HepG2 (cell line): ENCODE data around the gene UBP1. TPM values are rescaled to one million over a fixed set of nuclear protein-coding genes. Genes with fewer than 3 reads are reported as not detected.

ENCODE experiments used
- ARID3A ChIP-seq: IDR thresholded peaks from 2 replicates; pipeline ENCODE4 v1.6.1; 2012; ENCODE audit warnings: low read depth, low read length, improper control_type of control experiment
- ATF7-NPFF ChIP-seq: sonication (generic); formaldehyde crosslinking; IDR thresholded peaks from 2 replicates; pipeline ENCODE4 v1.8.1; 2023; ENCODE audit warnings: mild to moderate bottlenecking, low read depth, missing genetic modification reagents, moderate library complexity
- CREB3 ChIP-seq: sonication (generic); formaldehyde crosslinking; IDR thresholded peaks from 2 replicates; pipeline ENCODE4 v1.5.0; 2020; ENCODE audit warnings: missing genetic modification reagents
- DRAP1 ChIP-seq: IDR thresholded peaks from 2 replicates; pipeline ENCODE4 v1.6.1; 2016; ENCODE audit warnings: missing genetic modification reagents, missing compliant biosample characterization
- FLYWCH1 ChIP-seq: sonication (generic); formaldehyde crosslinking; IDR thresholded peaks from 2 replicates; pipeline ENCODE4 v1.8.1; 2023; ENCODE audit warnings: mild to moderate bottlenecking, missing genetic modification reagents
- FOXA3 ChIP-seq: IDR thresholded peaks from 2 replicates; pipeline ENCODE4 v1.6.1; 2016; ENCODE audit warnings: missing genetic modification reagents, missing compliant biosample characterization
- GFI1 ChIP-seq: sonication (generic); formaldehyde crosslinking; IDR thresholded peaks from 2 replicates; pipeline ENCODE4 v1.5.0; 2020; ENCODE audit warnings: missing genetic modification reagents, mild to moderate bottlenecking, borderline replicate concordance
- GMEB2 ChIP-seq: IDR thresholded peaks from 2 replicates; pipeline ENCODE4 v1.6.1; 2016; ENCODE audit warnings: missing biosample characterization, missing genetic modification reagents, low read depth
- GTF2F1 ChIP-seq: fragments of 150-350 bp; IDR thresholded peaks from 2 replicates; pipeline ENCODE4 v1.6.1; 2014; ENCODE audit warnings: low read length
- MEIS1 ChIP-seq: sonication (generic); formaldehyde crosslinking; IDR thresholded peaks from 2 replicates; pipeline ENCODE4 v1.9.0; 2021; ENCODE audit warnings: mild to moderate bottlenecking, missing genetic modification reagents, moderate library complexity, borderline replicate concordance
- MLLT10 ChIP-seq: sonication (generic); formaldehyde crosslinking; IDR thresholded peaks from 2 replicates; pipeline ENCODE4 v1.4.0; 2020; ENCODE audit warnings: missing genetic modification reagents
- ZBTB10 ChIP-seq: sonication (generic); formaldehyde crosslinking; IDR thresholded peaks from 2 replicates; pipeline ENCODE4 v1.4.0; 2020; ENCODE audit warnings: missing genetic modification reagents, borderline replicate concordance
- ZNF205 ChIP-seq: IDR thresholded peaks from 2 replicates; pipeline ENCODE4 v1.6.1; 2018; ENCODE audit warnings: missing biosample characterization, missing genetic modification reagents
- ZNF333 ChIP-seq: sonication (generic); formaldehyde crosslinking; IDR thresholded peaks from 2 replicates; pipeline ENCODE4 v1.4.0; 2020; ENCODE audit warnings: mild to moderate bottlenecking, missing genetic modification reagents, borderline replicate concordance
- ZNF569 ChIP-seq: sonication (generic); formaldehyde crosslinking; IDR thresholded peaks from 2 replicates; pipeline ENCODE4 v1.5.0; 2020; ENCODE audit warnings: mild to moderate bottlenecking, missing genetic modification reagents, moderate library complexity, borderline replicate concordance
- ZNF691 ChIP-seq: sonication (generic); formaldehyde crosslinking; IDR thresholded peaks from 2 replicates; pipeline ENCODE4 v1.4.0; 2020; ENCODE audit warnings: missing genetic modification reagents, low read depth, mild to moderate bottlenecking, borderline replicate concordance
- ZNF777 ChIP-seq: sonication (generic); formaldehyde crosslinking; IDR thresholded peaks from 2 replicates; pipeline ENCODE4 v1.4.0; 2020; ENCODE audit warnings: missing genetic modification reagents
- ZSCAN12 ChIP-seq: sonication (generic); formaldehyde crosslinking; IDR thresholded peaks from 2 replicates; pipeline ENCODE4 v1.9.0; 2021; ENCODE audit warnings: mild to moderate bottlenecking, missing genetic modification reagents
- polyA plus RNA-seq, 8 experiments: library from polyadenylated mRNA; depleted of rRNA in 3 of 8; stranded (reverse) in 7 of 8; unstranded in 1 of 8; fragments of >200 nt; fragmentation: Illumina TruSeq in 4 of 8; extraction: Trizol in 4 of 8; gene quantifications; 2 replicates each; pipeline versions ENCODE4 v1.2.1 to v1.2.3, GENCODE V29; 2011 to 2016; ENCODE audit warnings: low read depth in 4 of 8, missing spikeins in 1 of 8, mixed read lengths in 1 of 8; ENCODE audit not compliant: insufficient read depth in 1 of 8
- total RNA-seq, 5 experiments: library from RNA; depleted of rRNA; stranded (reverse); fragments of >200 nt; fragmentation: Illumina TruSeq; extraction: Trizol; gene quantifications; 2 replicates each; pipeline ENCODE4 v1.2.3, GENCODE V29; 2016; ENCODE audit warnings: low read depth in 1 of 5

Gene UBP1
- total and polyA plus RNA-seq, 2 of the 13 experiments (the other 11 are each of a cell fraction or from before 2014, with no cell fraction given) = 48.3 to 79.9 TPM

- no peak; the same call in 1 of the 2 replicates for TF ChIP-seq ARID3A
- no peak for TF ChIP-seq MLLT10 (CRISPR knock-in tag)
- TF ChIP-seq GMEB2 (CRISPR knock-in tag) = 0 out of 2 replicates have a peak, but pooled peaks have one; percentile 20
- TF ChIP-seq FLYWCH1 (CRISPR knock-in tag) = no peak; the same call in 1 of the 2 replicates
- no peak; the same call in 1 of the 2 replicates for TF ChIP-seq ATF7-NPFF (CRISPR knock-in tag)
- TF ChIP-seq DRAP1 (CRISPR knock-in tag) = peak; percentile 42; the same call in 1 of the 2 replicates
- TF ChIP-seq GFI1 (CRISPR knock-in tag) = 0 out of 2 replicates have a peak, but pooled peaks have one; percentile 33
- no peak; the same call in 1 of the 2 replicates for TF ChIP-seq ZNF333 (CRISPR knock-in tag)
- TF ChIP-seq ZNF691 = no peak
- TF ChIP-seq ZBTB10 (CRISPR knock-in tag) = 0 out of 2 replicates have a peak, but pooled peaks have one; percentile 5
- TF ChIP-seq GTF2F1 = 0 out of 2 replicates have a peak, but pooled peaks have one; percentile 12
- no peak for TF ChIP-seq ZNF569
- no peak for TF ChIP-seq FOXA3 (CRISPR knock-in tag)
- no peak for TF ChIP-seq ZSCAN12 (CRISPR knock-in tag)
- TF ChIP-seq CREB3 = no peak; the same call in 1 of the 2 replicates
- TF ChIP-seq ZNF777 (CRISPR knock-in tag) = no peak
- TF ChIP-seq MEIS1 (CRISPR knock-in tag) = peak; percentile 30
- peak; percentile 24; the same call in 1 of the 2 replicates for TF ChIP-seq ZNF205 (CRISPR knock-in tag)
Observed at GRCh38 chr3:33440328-33441224, at the start of gene UBP1 (continued).
